HCT116 (cell line): ENCODE results near the gene VCX3B. TPM values are rescaled to one million over a fixed set of nuclear protein-coding genes. Genes with fewer than 3 reads are reported as not detected.

ENCODE experiments used
- ATAC-seq: fragments of 200-7000 bp; cut with Tn5 transposase; 2 replicates; pipeline ENCODE4 v1.9.1; 2020; ENCODE audit warnings: mild to moderate bottlenecking, moderate library complexity
- BruUV-seq: library from RNA; stranded (reverse); fragments of 400-500 nt; replicated peaks from 2 replicates; lab custom pipeline; 2021; lab: Mats Ljungman, UMichigan
- CTCF ChIA-PET: fragments of 300-600 bp; sonication (Branson Sonifier 250); formaldehyde crosslinking; loops from one replicate; lab custom pipeline; 2021; ENCODE audit warnings: antibody characterized with exemption; lab: Charles Lee
- POLR2A ChIA-PET: fragments of 300-600, 350-600 bp; sonication (Branson Sonifier 250); formaldehyde crosslinking; loops from one replicate; lab custom pipeline; 2021; ENCODE audit warnings: antibody characterized with exemption; lab: Charles Lee
- RAD21 ChIA-PET, 2 experiments: fragments of 300-600 bp; sonication (Branson Sonifier 250); formaldehyde crosslinking; loops; one replicate each; lab custom pipeline; 2023; ENCODE audit warnings: low total read pairs in 2 of 2; ENCODE audit not compliant: uncharacterized antibody in 2 of 2, unreplicated experiment in 2 of 2, low non-redundant PET in 1 of 2; lab: Charles Lee
- DNase-seq: peaks from one replicate; pipeline ENCODE4 v3.0.0-alpha.2; 2010; ENCODE audit warnings: low read depth, low spot score
- H2AFZ ChIP-seq: fragments of 200-600 bp; shearing (Covaris generic), sonication (generic); 2 replicates; pipeline ENCODE4 v1.6.1; 2017; ENCODE audit warnings: low read depth, mixed run types, mixed read lengths, antibody characterized with exemption, low read length; ENCODE audit not compliant: poor library complexity, severe bottlenecking
- H3K27ac ChIP-seq: 2 replicates; pipeline ENCODE4 v1.5.1; 2012; ENCODE audit warnings: low read depth, low read length
- H3K27me3 ChIP-seq: fragments of 200-600 bp; sonication (generic); 2 replicates; pipeline ENCODE4 v1.6.1; 2016; ENCODE audit warnings: mixed run types, low read length, mixed read lengths; ENCODE audit not compliant: insufficient read depth
- H3K36me3 ChIP-seq, 2 experiments: fragments of 200-500 bp in 1 of 2; fragments of 200-600 bp in 1 of 2; sonication (Bioruptor generic) in 1 of 2; sonication (generic) in 1 of 2; 2 replicates each; pipeline versions ENCODE4 v1.5.1 to v1.6.1; 2014 to 2016; ENCODE audit warnings: low read length in 2 of 2, inconsistent platforms in 1 of 2, mixed read lengths in 1 of 2, mixed run types in 1 of 2; ENCODE audit not compliant: insufficient read depth in 2 of 2, control insufficient read depth in 1 of 2
- H3K4me1 ChIP-seq, 2 experiments: fragments of 200-600 bp in 1 of 2; sonication (generic) in 1 of 2; 2 replicates each; pipeline versions ENCODE4 v1.5.1 to v1.6.1; 2012 to 2017; ENCODE audit warnings: low read length in 2 of 2, inconsistent platforms in 1 of 2, mild to moderate bottlenecking in 1 of 2, mixed read lengths in 1 of 2, mixed run types in 1 of 2, moderate library complexity in 1 of 2; ENCODE audit not compliant: insufficient read depth in 2 of 2, control insufficient read depth in 1 of 2
- H3K4me2 ChIP-seq: fragments of 200-600 bp; sonication (generic); 2 replicates; pipeline ENCODE4 v1.6.1; 2017; ENCODE audit warnings: mixed run types, low read length, mixed read lengths
- H3K4me3 ChIP-seq, 2 experiments: fragments of 200-600 bp in 1 of 2; sonication (generic) in 1 of 2; replicated peaks in 1 of 2; 2 replicates each; pipeline ENCODE4 v1.5.1; 2011 to 2016; ENCODE audit warnings: low read length in 2 of 2, control low read depth in 1 of 2, low read depth in 1 of 2, mild to moderate bottlenecking in 1 of 2, mixed read lengths in 1 of 2, mixed run types in 1 of 2
- H3K79me2 ChIP-seq: fragments of 200-600 bp; sonication (generic); 2 replicates; pipeline ENCODE4 v1.6.1; 2017; ENCODE audit warnings: mild to moderate bottlenecking, mixed run types, low read length, moderate library complexity, mixed read lengths; ENCODE audit not compliant: insufficient read depth
- H3K9ac ChIP-seq: fragments of 200-600 bp; sonication (generic); 2 replicates; pipeline ENCODE4 v1.6.1; 2016; ENCODE audit warnings: low read length, mixed read lengths
- H3K9me2 ChIP-seq: fragments of 200-600 bp; sonication (generic), shearing (Covaris generic); 2 replicates; pipeline ENCODE4 v1.6.1; 2017; ENCODE audit warnings: mixed run types, mild to moderate bottlenecking, moderate library complexity; ENCODE audit not compliant: insufficient read depth
- H3K9me3 ChIP-seq, 2 experiments: fragments of 200-500 bp in 1 of 2; fragments of 200-600 bp in 1 of 2; sonication (Bioruptor generic) in 1 of 2; sonication (generic) in 1 of 2; 2 replicates each; pipeline ENCODE4 v1.6.1; 2014 to 2017; ENCODE audit warnings: low read length in 2 of 2, mixed read lengths in 2 of 2, inconsistent platforms in 1 of 2, low read depth in 1 of 2, mild to moderate bottlenecking in 1 of 2, mixed run types in 1 of 2, moderate library complexity in 1 of 2; ENCODE audit not compliant: control insufficient read depth in 1 of 2, insufficient read depth in 1 of 2
- H4K20me1 ChIP-seq: fragments of 200-600 bp; sonication (generic), shearing (Covaris generic); 2 replicates; pipeline ENCODE4 v1.6.1; 2017; ENCODE audit warnings: mixed run types, mild to moderate bottlenecking, moderate library complexity; ENCODE audit not compliant: insufficient read depth
- CBX3 ChIP-seq: IDR thresholded peaks from 2 replicates; pipeline ENCODE4 v1.6.1; 2012; ENCODE audit warnings: low read depth
- EZH2 ChIP-seq: fragments of 200-600 bp; sonication (generic); IDR thresholded peaks from 2 replicates; pipeline ENCODE4 v1.6.1; 2017; ENCODE audit warnings: antibody characterized with exemption, mixed run types
- EZH2phosphoT487 ChIP-seq: fragments of 200-600 bp; IDR thresholded peaks from 2 replicates; pipeline ENCODE4 v1.6.1; 2018; ENCODE audit warnings: antibody characterized with exemption, borderline replicate concordance
- FOSL1 ChIP-seq: IDR thresholded peaks from 2 replicates; pipeline ENCODE4 v1.6.1; 2012; ENCODE audit warnings: low read depth
- JUND ChIP-seq: IDR thresholded peaks from 2 replicates; pipeline ENCODE4 v1.6.1; 2012
- POLR2A ChIP-seq: IDR thresholded peaks from 2 replicates; pipeline ENCODE4 v1.7.0; 2011; ENCODE audit warnings: borderline replicate concordance; ENCODE audit not compliant: insufficient read depth, insufficient read length; ENCODE audit errors: extremely low read depth
- POLR2AphosphoS5 ChIP-seq: IDR thresholded peaks from 2 replicates; pipeline ENCODE4 v1.6.1; 2011; ENCODE audit warnings: mild to moderate bottlenecking, low read depth, low read length, moderate library complexity
- RAD21 ChIP-seq: IDR thresholded peaks from 2 replicates; pipeline ENCODE4 v1.6.1; 2012; ENCODE audit warnings: low read depth, mild to moderate bottlenecking
- SRF ChIP-seq: IDR thresholded peaks from 2 replicates; pipeline ENCODE4 v1.6.1; 2012; ENCODE audit warnings: low read depth
- ZNF274 ChIP-seq: fragments of 200-500 bp; sonication (Bioruptor generic); IDR thresholded peaks from 2 replicates; pipeline ENCODE4 v1.6.1; 2014; ENCODE audit warnings: mild to moderate bottlenecking, low read depth, low read length, inconsistent platforms
- intact Hi-C: fragments of 100-400 bp; cut with micrococcal nuclease; formaldehyde crosslinking; loops from 2 replicates; pipeline ENCODE4 v1.10.0; 2022
- total RNA-seq: library from RNA; stranded (reverse); gene quantifications from one replicate; pipeline ENCODE4 v1.2.1, GENCODE V29; 2021; ENCODE audit not compliant: unreplicated experiment
- TF ChIP-seq, protein P1 (sequence below): IDR thresholded peaks from 2 replicates; pipeline ENCODE4 v1.6.1; 2012
- TF ChIP-seq, protein P2 (sequence below): IDR thresholded peaks from 2 replicates; pipeline ENCODE4 v1.6.1; 2011; ENCODE audit warnings: mild to moderate bottlenecking, low read length, moderate library complexity; ENCODE audit not compliant: insufficient replicate concordance; ENCODE audit errors: extremely low read depth

VCX3B gene
- total RNA-seq, 1 experiment from 2014 or later, result not detected

DNA sequence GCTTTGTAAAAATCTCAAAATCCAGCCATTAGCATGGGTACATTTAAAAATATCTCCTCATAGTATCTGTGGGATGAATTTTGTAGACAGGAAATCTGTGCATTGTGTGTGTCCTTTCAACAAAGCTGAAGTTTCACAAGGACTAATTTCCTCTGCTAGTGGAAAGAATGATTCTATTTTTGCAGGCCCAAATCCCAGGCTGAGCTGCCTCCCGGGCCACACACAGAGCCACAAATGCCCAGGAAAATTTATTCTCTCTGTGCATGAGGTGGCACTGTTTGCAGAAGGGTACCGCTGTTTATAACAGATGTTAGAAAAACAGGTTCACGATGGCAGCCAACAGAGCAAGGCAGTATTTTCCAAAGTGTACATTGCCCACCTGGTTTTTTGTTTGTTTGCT is 11.0 kb upstream of the VCX3B start:
- intact Hi-C loops, result no loop called here
- no peaks in the 10 kb centered on the region for H3K9me3 ChIP-seq
- no peaks in the 10 kb centered on the region for H3K79me2 ChIP-seq
- H3K4me1 ChIP-seq, result no peaks in the 10 kb centered on the region
- no peak overlapping the region for H3K4me3 ChIP-seq
- BruUV-seq, result no TSS peak
- ChIA-PET CTCF (no interaction called here), RAD21 (no interaction called here), POLR2A (no interaction called here)
- H3K27ac ChIP-seq, result no peak overlapping the region
- H2AFZ ChIP-seq, result no peak overlapping the region
- ATAC-seq (no peak), DNase-seq (no peak)
- no peaks in the 10 kb centered on the region for H3K27me3 ChIP-seq
- H3K4me2 ChIP-seq, result no peak overlapping the region
- H3K9ac ChIP-seq, result no peak overlapping the region
- no peaks in the 10 kb centered on the region for H3K36me3 ChIP-seq
- no peaks in the 10 kb centered on the region for H4K20me1 ChIP-seq
- H3K9me2 ChIP-seq, result no peaks in the 10 kb centered on the region
- TF ChIP-seq CBX3, result no peak
- no peak for TF ChIP-seq JUND
- TF ChIP-seq, protein P1, sequence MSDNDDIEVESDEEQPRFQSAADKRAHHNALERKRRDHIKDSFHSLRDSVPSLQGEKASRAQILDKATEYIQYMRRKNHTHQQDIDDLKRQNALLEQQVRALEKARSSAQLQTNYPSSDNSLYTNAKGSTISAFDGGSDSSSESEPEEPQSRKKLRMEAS, result no peak
- no peak for TF ChIP-seq EZH2phosphoT487
- TF ChIP-seq RAD21, result no peak
- TF ChIP-seq ZNF274, result no peak
- TF ChIP-seq POLR2A, result no peak
- no peak for TF ChIP-seq EZH2
- TF ChIP-seq SRF, result no peak
- TF ChIP-seq, protein P2, sequence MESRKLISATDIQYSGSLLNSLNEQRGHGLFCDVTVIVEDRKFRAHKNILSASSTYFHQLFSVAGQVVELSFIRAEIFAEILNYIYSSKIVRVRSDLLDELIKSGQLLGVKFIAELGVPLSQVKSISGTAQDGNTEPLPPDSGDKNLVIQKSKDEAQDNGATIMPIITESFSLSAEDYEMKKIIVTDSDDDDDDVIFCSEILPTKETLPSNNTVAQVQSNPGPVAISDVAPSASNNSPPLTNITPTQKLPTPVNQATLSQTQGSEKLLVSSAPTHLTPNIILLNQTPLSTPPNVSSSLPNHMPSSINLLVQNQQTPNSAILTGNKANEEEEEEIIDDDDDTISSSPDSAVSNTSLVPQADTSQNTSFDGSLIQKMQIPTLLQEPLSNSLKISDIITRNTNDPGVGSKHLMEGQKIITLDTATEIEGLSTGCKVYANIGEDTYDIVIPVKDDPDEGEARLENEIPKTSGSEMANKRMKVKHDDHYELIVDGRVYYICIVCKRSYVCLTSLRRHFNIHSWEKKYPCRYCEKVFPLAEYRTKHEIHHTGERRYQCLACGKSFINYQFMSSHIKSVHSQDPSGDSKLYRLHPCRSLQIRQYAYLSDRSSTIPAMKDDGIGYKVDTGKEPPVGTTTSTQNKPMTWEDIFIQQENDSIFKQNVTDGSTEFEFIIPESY, result no peak
- no peak for TF ChIP-seq FOSL1
- no peak for TF ChIP-seq POLR2AphosphoS5
